SU-DHL-6 (cell line): ENCODE results near the gene ARHGAP26.

ENCODE experiments used
- CTCF ChIP-seq: fragments of 200-600 bp; sonication (generic); IDR thresholded peaks from one replicate; pipeline ENCODE4 v1.5.1; 2017; ENCODE audit warnings: antibody characterized with exemption, mild to moderate bottlenecking, low read length, moderate library complexity; ENCODE audit not compliant: insufficient read depth, poor library complexity, severe bottlenecking
- EZH2phosphoT487 ChIP-seq: fragments of 200-600 bp; sonication (generic), shearing (Covaris generic); conservative IDR thresholded peaks from 2 replicates; pipeline ENCODE4 v1.6.1; 2018; ENCODE audit warnings: mild to moderate bottlenecking, antibody characterized with exemption, low read length, moderate library complexity, mixed read lengths

DNA sequence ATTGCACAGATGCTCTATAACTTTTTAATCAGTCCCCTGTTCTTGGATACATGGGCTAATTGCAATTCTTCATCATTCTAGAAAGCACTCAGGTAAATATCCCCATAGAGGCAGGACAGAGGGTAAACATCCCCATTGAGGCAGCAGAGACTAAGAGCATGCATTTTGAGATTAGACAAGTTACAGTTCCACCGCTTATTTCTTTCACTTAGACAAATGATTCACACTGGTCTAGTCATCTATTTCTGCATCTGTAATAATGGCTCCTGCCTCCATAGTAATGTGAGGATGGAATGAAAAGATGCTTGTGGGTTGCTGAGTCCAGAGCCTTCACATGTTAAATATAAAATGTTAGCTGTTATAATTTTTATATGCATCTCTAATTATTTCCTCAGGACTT lies 276.9 kb downstream of the ARHGAP26 start:
- TF ChIP-seq CTCF (no peak), EZH2phosphoT487 (no peak)
